Transverse colon (tissue), 4 donors: ENCODE results near the gene CLDN5. TPM values are rescaled to one million over a fixed set of nuclear protein-coding genes. Genes with fewer than 3 reads are reported as not detected.
"Not testable (repeated sequence)": the region's sequence is repeated elsewhere in the genome, so short reads cannot be mapped to it uniquely, and the experiment has no call there.

ENCODE experiments used
- DNase-seq: peaks from one replicate; pipeline ENCODE4 v3.0.0-alpha.2; 2019
- H3K27ac ChIP-seq, 4 donors: fragments of 200-600 bp; sonication (generic); 2 replicates each; pipeline ENCODE4 v1.5.1; 2016 to 2018; ENCODE audit warnings: inconsistent platforms in 4 of 4
- H3K27me3 ChIP-seq: fragments of 200-600 bp; sonication (generic); 2 replicates; pipeline ENCODE4 v1.5.1; 2017; ENCODE audit warnings: inconsistent platforms
- H3K36me3 ChIP-seq, 4 donors: fragments of 200-600 bp; sonication (generic); 2 replicates each; pipeline ENCODE4 v1.5.1; 2017 to 2019; ENCODE audit warnings: inconsistent platforms in 4 of 4
- H3K4me1 ChIP-seq, 4 donors: fragments of 200-600 bp; sonication (generic); 2 replicates each; pipeline ENCODE4 v1.5.1; 2017 to 2020; ENCODE audit warnings: inconsistent platforms in 4 of 4
- H3K4me3 ChIP-seq, 4 donors: fragments of 200-600 bp; sonication (generic); 1 replicate in 1 of 4; 2 replicates in 3 of 4; pipeline versions ENCODE4 v1.5.1 to v1.6.1; 2017 to 2019; ENCODE audit warnings: inconsistent platforms in 4 of 4
- H3K9me3 ChIP-seq, 2 donors: fragments of 200-600 bp; sonication (generic); 2 replicates each; pipeline ENCODE4 v1.5.1; 2017 to 2019; ENCODE audit warnings: inconsistent platforms in 2 of 2
- CTCF ChIP-seq, 5 experiments: fragments of 200-600 bp in 3 of 5; fragments of 450-650 bp in 2 of 5; sonication (generic) in 3 of 5; IDR thresholded peaks; 1 replicate in 2 of 5; 2 replicates in 3 of 5; pipeline ENCODE4 v1.5.1; 2016 to 2017; ENCODE audit warnings: antibody characterized with exemption in 5 of 5, inconsistent platforms in 3 of 5, mild to moderate bottlenecking in 2 of 5, moderate library complexity in 1 of 5
- EP300 ChIP-seq: sonication (generic); formaldehyde crosslinking; IDR thresholded peaks from one replicate; pipeline ENCODE4 v1.6.1; 2017; ENCODE audit warnings: antibody characterized with exemption, low read depth
- POLR2A ChIP-seq: fragments of 450-650 bp; IDR thresholded peaks from one replicate; pipeline ENCODE4 v1.6.1; 2016; ENCODE audit warnings: antibody characterized with exemption, mild to moderate bottlenecking, moderate library complexity
- POLR2AphosphoS5 ChIP-seq, 3 donors: sonication (generic); formaldehyde crosslinking; IDR thresholded peaks; one replicate each; pipeline ENCODE4 v1.6.1; 2016; ENCODE audit warnings: antibody characterized with exemption in 3 of 3
- WGBS, 2 donors: methylation state at CpG; one replicate each; pipeline ENCODE4 v1.1.5; 2018; ENCODE audit warnings: low coverage in 1 of 2; 5-methylcytosine and 5-hydroxymethylcytosine counted together
- in situ Hi-C, 4 donors: fragments of 200-750 bp; cut with MboI; loops; one replicate each; pipeline versions ENCODE4 v1.15.0 to v1.15.1; 2017; ENCODE audit warnings: low sequenced_read_pairs in 3 of 4, low pct_ligation_motif_present in 1 of 4, low pct_unique_long_range_greater_than_20kb in 1 of 4
- intact Hi-C: fragments of 100-400 bp; cut with DNase I; formaldehyde crosslinking; loops from one replicate; pipeline ENCODE4 v1.15.1; 2023; ENCODE audit warnings: low total_unique reads
- total RNA-seq, 4 donors: library from RNA; depleted of rRNA; stranded (reverse); fragments of >200 nt; gene quantifications; one replicate each; pipeline ENCODE4 v1.1.0, GENCODE V29; 2016

Gene CLDN5
- total RNA-seq, 4 donors from 2014 or later: 29.5 to 126 (median 63.9) TPM

DNA sequence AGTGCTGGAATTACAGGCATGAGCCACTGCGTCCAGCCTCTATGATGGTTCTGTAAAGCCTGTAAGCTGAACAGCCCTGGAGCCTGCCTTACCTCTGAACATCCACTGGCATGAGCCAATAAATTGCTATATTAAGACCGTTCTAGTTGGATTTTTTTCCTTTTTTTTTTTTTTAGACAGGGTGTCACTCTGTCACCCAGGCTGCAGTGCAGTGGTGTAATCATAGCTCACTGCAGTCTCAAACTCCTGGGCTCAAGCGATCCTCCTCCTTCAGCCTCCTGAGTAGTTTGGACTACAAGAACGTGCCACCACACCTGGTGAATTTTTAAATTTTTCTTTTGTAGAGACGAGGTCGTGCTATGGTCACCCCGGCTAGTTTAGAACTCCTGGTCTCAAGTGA lies 26.2 kb upstream of the CLDN5 start:
- Histone ChIP-seq H3K4me1 (no peaks in the 10 kb centered on the region), H3K9me3 (no peaks in the 10 kb centered on the region), H3K27me3 (no peaks in the 10 kb centered on the region), H3K27ac (no peak overlapping the region), H3K4me3 (no peak overlapping the region), H3K36me3 (no peaks in the 10 kb centered on the region)
- DNase-seq: no peak
- intact Hi-C loops (no loop called here), in situ Hi-C loops (no loop called here)
- WGBS, 2 donors: 78 to 81% methylated on average over 2 to 7 of the region's 7 CpGs
- TF ChIP-seq POLR2A (no peak), CTCF (IDR thresholded peaks at IDR 0.05) (no peak)

DNA sequence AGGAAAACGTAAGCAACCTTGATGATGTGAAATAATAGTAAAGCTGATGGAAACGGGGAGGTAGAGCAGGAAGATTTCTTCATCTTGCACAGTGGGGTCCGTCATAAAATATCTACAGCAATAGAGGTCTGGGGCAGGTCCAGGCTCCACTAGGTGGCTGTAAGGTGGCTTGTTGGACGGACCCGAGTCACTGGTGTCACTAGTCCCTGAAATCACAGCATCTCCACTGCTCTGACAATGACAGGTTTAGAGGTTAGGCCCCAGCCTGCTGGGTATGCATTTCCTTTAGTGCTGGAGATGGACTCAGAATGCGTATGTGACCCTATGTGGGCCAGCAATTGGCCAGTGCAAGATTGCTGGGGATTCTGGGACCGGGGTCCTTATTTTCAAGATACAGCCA lies 25.2 kb upstream of the CLDN5 start:
- Histone ChIP-seq H3K9me3 (no peaks in the 10 kb centered on the region), H3K27me3 (no peaks in the 10 kb centered on the region), H3K27ac (no peak overlapping the region), H3K36me3 (no peaks in the 10 kb centered on the region), H3K4me1 (peaks cover 0 to under 1% (median 0%) of the 10 kb centered on the region in 4 donors), H3K4me3 (no peak overlapping the region)
- 60 to 72% methylated on average over 1 to 7 of the region's 7 CpGs for WGBS, 2 donors
- intact Hi-C loops (no loop called here), in situ Hi-C loops (no loop called here)
- no peak for DNase-seq
- TF ChIP-seq CTCF (IDR thresholded peaks at IDR 0.05) (no peak), EP300 (no peak), POLR2AphosphoS5 (IDR thresholded peaks at IDR 0.05) (no peak), POLR2A (no peak)

DNA sequence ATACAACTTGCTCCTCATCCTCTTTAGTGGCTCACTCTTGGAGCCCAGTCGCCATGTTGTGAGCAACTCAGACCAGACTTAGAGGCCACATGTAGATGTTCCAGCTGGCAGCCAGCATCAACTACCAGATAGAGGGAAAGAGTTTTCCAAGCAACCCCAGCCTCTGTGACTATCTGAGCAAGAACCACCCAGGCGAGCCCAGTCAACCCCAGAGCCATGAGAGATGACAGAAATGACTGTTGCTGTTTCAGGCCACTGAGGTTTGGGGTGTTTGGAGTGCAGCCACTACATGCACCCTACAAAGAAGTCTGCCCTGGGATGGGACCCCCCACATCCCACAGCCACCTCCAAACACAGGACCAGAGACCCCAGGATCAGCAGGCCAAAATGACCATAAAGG lies 24.8 kb upstream of the CLDN5 start:
- Histone ChIP-seq H3K4me3 (no peak overlapping the region), H3K27ac (no peak overlapping the region), H3K36me3 (no peaks in the 10 kb centered on the region), H3K9me3 (no peaks in the 10 kb centered on the region), H3K4me1 (peaks cover 0 to 5% (median 4%) of the 10 kb centered on the region in 4 donors), H3K27me3 (no peaks in the 10 kb centered on the region)
- no peak for DNase-seq
- no peak for TF ChIP-seq POLR2AphosphoS5 (IDR thresholded peaks at IDR 0.05)
- TF ChIP-seq CTCF (IDR thresholded peaks at IDR 0.05): no peak
- no peak for TF ChIP-seq POLR2A
- TF ChIP-seq EP300: no peak
- in situ Hi-C loops (no loop called here), intact Hi-C loops (no loop called here)
- 69% methylated on average over 2 of the region's 2 CpGs; no CpG with 5 or more reads in 1 of the 2 donors for WGBS, 2 donors

DNA sequence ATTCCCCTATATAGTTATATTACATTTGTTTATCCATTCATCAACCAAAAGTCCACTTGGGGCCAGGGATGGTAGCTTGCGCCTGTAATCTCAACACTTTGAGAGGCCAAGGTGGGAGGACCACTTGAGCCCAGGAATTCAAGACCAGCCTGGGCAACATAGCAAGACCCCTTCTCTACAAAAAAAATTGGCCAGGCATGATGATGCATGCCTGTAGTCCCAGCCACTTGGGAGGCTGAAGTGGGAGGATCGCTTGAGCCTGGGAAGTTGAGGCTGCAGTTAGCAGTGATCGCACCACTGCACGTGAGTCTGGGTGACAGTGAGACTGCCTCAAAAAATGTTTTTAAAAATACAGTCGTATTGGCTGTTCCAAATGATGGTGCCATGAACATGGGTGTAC lies 24.2 kb upstream of the CLDN5 start:
- H3K9me3 ChIP-seq, in situ Hi-C loops, H3K4me3 ChIP-seq, intact Hi-C loops, H3K36me3 ChIP-seq, DNase-seq, H3K27ac ChIP-seq, H3K27me3 ChIP-seq, H3K4me1 ChIP-seq: not testable (repeated sequence)
- 96 to 100% methylated on average over 1 to 5 of the region's 5 CpGs for WGBS, 2 donors

GRCh38 chr22:19547620-19548019 lies 23.4 kb upstream of the CLDN5 start:
- intact Hi-C loops (no loop called here), in situ Hi-C loops (no loop called here)
- no peaks in the 10 kb centered on the region for H3K27me3 ChIP-seq
- H3K4me3 ChIP-seq: no peak overlapping the region
- WGBS, 2 donors: 87% methylated on average over 8 of the region's 8 CpGs; no CpG with 5 or more reads in 1 of the 2 donors
- TF ChIP-seq CTCF (IDR thresholded peaks at IDR 0.05): no peak
- TF ChIP-seq POLR2A: no peak
- H3K27ac ChIP-seq: no peak overlapping the region
- peaks cover 0 to 8% (median 5%) of the 10 kb centered on the region in 4 donors for H3K4me1 ChIP-seq
- H3K36me3 ChIP-seq: no peaks in the 10 kb centered on the region
- DNase-seq: no peak
- no peaks in the 10 kb centered on the region for H3K9me3 ChIP-seq
